ENCODE data around the gene COPS3. TPM values are rescaled to one million over a fixed set of nuclear protein-coding genes. Genes with fewer than 3 reads are reported as not detected.

Gene COPS3
- total and polyA plus RNA-seq, 9 of the 15 experiments (the other 6 are each of a cell fraction or from before 2014, with no cell fraction given), result 92.4 to 295 (median 167) TPM

GRCh38 chr17:17304521-17304985 lies 23.5 kb upstream of the COPS3 start (continued):
- TF ChIP-seq GMEB1 (CRISPR knock-in tag; IDR thresholded peaks at IDR 0.05) (no peak), SMAD4 (CRISPR knock-in tag; conservative IDR thresholded peaks at IDR 0.05) (peak; percentile 30; the same call in 1 of the 2 replicates), ZNF239 (CRISPR knock-in tag; IDR thresholded peaks at IDR 0.05) (no peak), FOXP4 (CRISPR knock-in tag; IDR thresholded peaks at IDR 0.05; ENCODE audit: borderline replicate concordance) (no peak), CBFA2T3 (IDR thresholded peaks at IDR 0.05) (peak; percentile 95), RBM39 (optimal IDR thresholded peaks at IDR 0.05; ENCODE audit: low read depth, low read length) (no peak), JUND (IDR thresholded peaks at IDR 0.05; ENCODE audit: borderline replicate concordance, low read depth, low read length) (no peak; the same call in 1 of the 2 replicates), JUND (tag; IDR thresholded peaks at IDR 0.05; ENCODE audit: borderline replicate concordance, low read depth, low read length) (0 out of 3 replicates have a peak, but pooled peaks have one; percentile 24), E2F6 (IDR thresholded peaks at IDR 0.05; ENCODE audit: borderline replicate concordance in 1 of 2, extremely low read depth in 1 of 2, insufficient read depth in 1 of 2, insufficient read length in 1 of 2, low read depth in 1 of 2, low read length in 1 of 2, poor library complexity in 1 of 2, severe bottlenecking in 1 of 2) (no peak), MTA2 (IDR thresholded peaks at IDR 0.05; ENCODE audit: low read depth) (peak; percentile 83), LCOR (CRISPR knock-in tag; IDR thresholded peaks at IDR 0.05) (no peak), POLR2AphosphoS5 (IDR thresholded peaks at IDR 0.05; ENCODE audit: control insufficient read depth, insufficient read depth, low read depth, low read length) (peak; percentile 71), TFAP4 (CRISPR knock-in tag; IDR thresholded peaks at IDR 0.05; ENCODE audit: borderline replicate concordance) (0 out of 2 replicates have a peak, but pooled peaks have one; percentile 25), CTBP1 (IDR thresholded peaks at IDR 0.05; ENCODE audit: borderline replicate concordance) (peak; percentile 61; the same call in 1 of the 2 replicates), CTCFL (IDR thresholded peaks at IDR 0.05; ENCODE audit: borderline replicate concordance, insufficient read depth, low read depth, low read length, poor library complexity, severe bottlenecking) (no peak)

Data from K562 (cell line).